CD14-positive monocyte (primary cell): ENCODE results near the gene GALNT17. TPM values are rescaled to one million over a fixed set of nuclear protein-coding genes. Genes with fewer than 3 reads are reported as not detected.

Source experiments
- DNase-seq, 3 donors: peaks; one replicate each; pipeline ENCODE4 v3.0.0-alpha.2; 2011 to 2022
- H2AFZ ChIP-seq: 2 replicates; pipeline ENCODE4 v1.6.0; 2012; ENCODE audit warnings: mild to moderate bottlenecking, low read depth, low read length, inconsistent platforms; ENCODE audit not compliant: insufficient read depth, poor library complexity, severe bottlenecking
- H3K27ac ChIP-seq, 2 donors: 1 replicate in 1 of 2; 2 replicates in 1 of 2; pipeline ENCODE4 v1.5.1; 2012 to 2013; ENCODE audit warnings: low read length in 2 of 2, control low read depth in 1 of 2, inconsistent platforms in 1 of 2, low read depth in 1 of 2, mild to moderate bottlenecking in 1 of 2
- H3K27me3 ChIP-seq, 2 donors: one replicate each; pipeline versions ENCODE4 v1.6.0 to v1.6.1; 2011 to 2013; ENCODE audit warnings: low read length in 2 of 2; ENCODE audit not compliant: control insufficient read depth in 2 of 2, insufficient read depth in 2 of 2
- H3K36me3 ChIP-seq, 2 donors: replicated peaks in 1 of 2; 1 replicate in 1 of 2; 2 replicates in 1 of 2; pipeline versions ENCODE4 v1.5.1 to v1.6.1; 2012 to 2013; ENCODE audit warnings: low read length in 2 of 2, control low read depth in 1 of 2, inconsistent platforms in 1 of 2, mild to moderate bottlenecking in 1 of 2; ENCODE audit not compliant: insufficient read depth in 2 of 2, control insufficient read depth in 1 of 2
- H3K4me1 ChIP-seq, 2 donors: 1 replicate in 1 of 2; 2 replicates in 1 of 2; pipeline versions ENCODE4 v1.5.1 to v1.6.1; 2012 to 2013; ENCODE audit warnings: low read length in 2 of 2, control low read depth in 1 of 2, inconsistent platforms in 1 of 2, mild to moderate bottlenecking in 1 of 2, moderate library complexity in 1 of 2; ENCODE audit not compliant: insufficient read depth in 2 of 2, control insufficient read depth in 1 of 2
- H3K4me2 ChIP-seq: replicated peaks from 2 replicates; pipeline ENCODE3; 2012; ENCODE audit warnings: low read length, moderate library complexity, mild to moderate bottlenecking; ENCODE audit not compliant: poor library complexity, severe bottlenecking; ENCODE audit errors: extremely low read depth
- H3K4me3 ChIP-seq, 3 experiments: fragments of 200-600 bp in 1 of 3; sonication (generic) in 1 of 3; replicated peaks in 1 of 3; 1 replicate in 2 of 3; 2 replicates in 1 of 3; pipeline ENCODE4 v1.5.1; 2011 to 2013; ENCODE audit warnings: low read length in 3 of 3, mild to moderate bottlenecking in 3 of 3, control low read depth in 2 of 3, low read depth in 2 of 3, inconsistent platforms in 1 of 3, moderate library complexity in 1 of 3
- H3K79me2 ChIP-seq: 2 replicates; pipeline ENCODE4 v1.6.0; 2012; ENCODE audit warnings: mild to moderate bottlenecking, control low read depth, inconsistent platforms, low read length, moderate library complexity; ENCODE audit not compliant: insufficient read depth
- H3K9ac ChIP-seq: 2 replicates; pipeline ENCODE4 v1.6.0; 2017; ENCODE audit warnings: low read length, mild to moderate bottlenecking; ENCODE audit not compliant: insufficient read depth, poor library complexity, severe bottlenecking
- H3K9me3 ChIP-seq, 2 donors: replicated peaks in 1 of 2; 1 replicate in 1 of 2; 2 replicates in 1 of 2; pipeline versions ENCODE4 v1.5.1 to v1.6.1; 2012 to 2013; ENCODE audit warnings: low read length in 2 of 2, control low read depth in 1 of 2; ENCODE audit not compliant: control insufficient read depth in 1 of 2, insufficient read depth in 1 of 2
- H4K20me1 ChIP-seq: 2 replicates; pipeline ENCODE4 v1.6.0; 2012; ENCODE audit warnings: mild to moderate bottlenecking, low read length, control low read depth, moderate library complexity; ENCODE audit not compliant: insufficient read depth
- H3K27ac Mint-ChIP-seq, 7 donors: one replicate each; pipeline ENCODE4 v1.8.0; 2020; ENCODE audit warnings: mild to moderate bottlenecking in 7 of 7, mixed read lengths in 7 of 7, moderate library complexity in 6 of 7, inconsistent platforms in 2 of 7
- H3K27me3 Mint-ChIP-seq, 3 donors: one replicate each; pipeline ENCODE4 v1.8.0; 2021 to 2022; ENCODE audit warnings: low read depth in 3 of 3, mild to moderate bottlenecking in 3 of 3, mixed read lengths in 3 of 3, moderate library complexity in 3 of 3, inconsistent platforms in 1 of 3
- H3K36me3 Mint-ChIP-seq, 2 donors: one replicate each; pipeline ENCODE4 v1.8.0; 2020; ENCODE audit warnings: mixed read lengths in 2 of 2, inconsistent platforms in 1 of 2, mild to moderate bottlenecking in 1 of 2
- H3K4me1 Mint-ChIP-seq: one replicate; pipeline ENCODE4 v1.8.0; 2020; ENCODE audit warnings: mild to moderate bottlenecking, mixed read lengths
- H3K4me3 Mint-ChIP-seq, 2 donors: one replicate each; pipeline ENCODE4 v1.8.0; 2020; ENCODE audit warnings: mild to moderate bottlenecking in 2 of 2, mixed read lengths in 2 of 2, moderate library complexity in 1 of 2
- H3K9me3 Mint-ChIP-seq, 7 donors: one replicate each; pipeline ENCODE4 v1.8.0; 2020 to 2022; ENCODE audit warnings: mixed read lengths in 7 of 7, mild to moderate bottlenecking in 6 of 7, moderate library complexity in 6 of 7, inconsistent platforms in 2 of 7
- WGBS: methylation state at CpG from one replicate; pipeline ENCODE4 v1.1.5; 2013; ENCODE audit warnings: missing lambda C conversion rate; ENCODE audit not compliant: insufficient coverage; 5-methylcytosine and 5-hydroxymethylcytosine counted together
- intact Hi-C, 2 donors: fragments of 100-400 bp; cut with micrococcal nuclease; formaldehyde crosslinking; loops; one replicate each; pipeline versions ENCODE4 v1.15.0 to v1.15.1; 2023
- polyA plus RNA-seq, 3 donors: library from polyadenylated mRNA; depleted of rRNA in 1 of 3; unstranded in 2 of 3; stranded (reverse) in 1 of 3; fragments of 300-500 nt in 2 of 3; fragments of >200 nt in 1 of 3; fragmentation: Illumina TruSeq in 2 of 3; gene quantifications; 1 replicate in 2 of 3; 2 replicates in 1 of 3; pipeline ENCODE4 v1.2.3, GENCODE V29; 2012 to 2021
- TF ChIP-seq, protein P1 (sequence below): fragments of 200-600 bp; IDR thresholded peaks from one replicate; pipeline ENCODE4 v1.8.0; 2022; ENCODE audit warnings: antibody characterized with exemption, mild to moderate bottlenecking

The GALNT17 gene
- polyA plus RNA-seq, 3 donors: not detected

DNA sequence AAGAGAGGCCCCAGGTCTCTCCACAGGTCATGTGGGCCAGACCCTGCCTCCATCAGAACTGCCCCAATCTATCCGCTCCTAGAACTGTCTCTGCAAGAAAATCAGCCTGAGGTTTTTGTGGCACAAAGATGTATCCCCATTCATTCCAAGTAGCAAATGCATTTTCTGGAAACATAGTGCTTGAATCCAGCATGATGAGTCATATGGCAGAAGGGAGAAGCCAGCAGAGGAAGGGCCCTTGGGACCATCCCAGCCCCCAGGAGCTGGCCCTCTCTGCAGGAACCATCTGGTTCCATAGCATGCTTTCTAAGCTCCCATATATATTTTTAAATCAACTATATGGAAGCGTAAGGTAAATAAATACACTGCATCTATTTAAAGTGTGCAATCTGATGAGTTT lies 563.2 kb downstream of the GALNT17 start:
- Histone ChIP-seq H3K79me2 (no peaks in the 10 kb centered on the region), H2AFZ (no peak overlapping the region), H4K20me1 (no peaks in the 10 kb centered on the region), H3K9me3 (peaks cover 0 to 7% of the 10 kb centered on the region in 2 donors), H3K4me3 (no peak overlapping the region), H3K27ac (no peak overlapping the region), H3K4me2 (no peak overlapping the region), H3K4me1 (no peaks in the 10 kb centered on the region), H3K27me3 (no peaks in the 10 kb centered on the region), H3K9ac (no peak overlapping the region), H3K36me3 (no peaks in the 10 kb centered on the region)
- Mint-ChIP-seq H3K4me1 (no peaks in the 10 kb centered on the region), H3K27ac (no peak overlapping the region), H3K36me3 (no peaks in the 10 kb centered on the region), H3K9me3 (peaks cover 2 to 29% (median 7%) of the 10 kb centered on the region in 7 donors), H3K27me3 (peaks cover 0 to 5% (median 3%) of the 10 kb centered on the region in 3 donors), H3K4me3 (no peak overlapping the region)
- DNase-seq: no peak
- WGBS: no CpG with 5 or more reads among the region's 2 CpGs
- TF ChIP-seq, protein P1, sequence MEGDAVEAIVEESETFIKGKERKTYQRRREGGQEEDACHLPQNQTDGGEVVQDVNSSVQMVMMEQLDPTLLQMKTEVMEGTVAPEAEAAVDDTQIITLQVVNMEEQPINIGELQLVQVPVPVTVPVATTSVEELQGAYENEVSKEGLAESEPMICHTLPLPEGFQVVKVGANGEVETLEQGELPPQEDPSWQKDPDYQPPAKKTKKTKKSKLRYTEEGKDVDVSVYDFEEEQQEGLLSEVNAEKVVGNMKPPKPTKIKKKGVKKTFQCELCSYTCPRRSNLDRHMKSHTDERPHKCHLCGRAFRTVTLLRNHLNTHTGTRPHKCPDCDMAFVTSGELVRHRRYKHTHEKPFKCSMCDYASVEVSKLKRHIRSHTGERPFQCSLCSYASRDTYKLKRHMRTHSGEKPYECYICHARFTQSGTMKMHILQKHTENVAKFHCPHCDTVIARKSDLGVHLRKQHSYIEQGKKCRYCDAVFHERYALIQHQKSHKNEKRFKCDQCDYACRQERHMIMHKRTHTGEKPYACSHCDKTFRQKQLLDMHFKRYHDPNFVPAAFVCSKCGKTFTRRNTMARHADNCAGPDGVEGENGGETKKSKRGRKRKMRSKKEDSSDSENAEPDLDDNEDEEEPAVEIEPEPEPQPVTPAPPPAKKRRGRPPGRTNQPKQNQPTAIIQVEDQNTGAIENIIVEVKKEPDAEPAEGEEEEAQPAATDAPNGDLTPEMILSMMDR: no peak
- intact Hi-C loops: no loop called here

DNA sequence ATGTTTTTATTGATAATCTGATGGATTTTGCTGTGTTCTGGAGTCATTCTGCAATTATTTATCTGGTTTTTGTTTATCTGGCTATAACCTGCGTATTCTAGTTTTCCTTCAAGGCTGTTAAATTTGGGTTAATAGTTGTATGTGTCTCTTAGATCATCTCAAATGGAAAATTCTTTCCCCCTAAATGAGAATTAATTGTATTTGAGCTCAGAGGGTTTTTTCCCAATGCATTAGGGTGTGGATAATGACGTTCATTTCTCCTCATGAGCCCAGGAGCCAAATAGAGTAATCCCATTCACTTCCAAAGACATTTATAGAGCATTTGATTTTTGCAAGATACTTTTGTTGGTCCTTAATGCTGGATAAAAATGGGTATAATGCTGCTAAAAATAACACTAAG lies 564.6 kb downstream of the GALNT17 start:
- no CpG with 5 or more reads among the region's 2 CpGs for WGBS

More for the DNA sequence above, 564.6 kb downstream of the GALNT17 start:
- H3K4me3 ChIP-seq: no peak overlapping the region
- H3K36me3 Mint-ChIP-seq: no peaks in the 10 kb centered on the region
- TF ChIP-seq, protein P1: no peak
- H3K9ac ChIP-seq: no peak overlapping the region
- peaks cover 0 to 7% of the 10 kb centered on the region in 2 donors for H3K9me3 ChIP-seq
- no peak overlapping the region for H3K4me2 ChIP-seq
- no peak for DNase-seq
- intact Hi-C loops: no loop called here
- peaks cover 3 to 30% (median 8%) of the 10 kb centered on the region in 7 donors for H3K9me3 Mint-ChIP-seq
- no peak overlapping the region for H2AFZ ChIP-seq
- H3K27ac ChIP-seq: no peak overlapping the region
- peaks cover 2 to 7% (median 3%) of the 10 kb centered on the region in 3 donors for H3K27me3 Mint-ChIP-seq
- no peak overlapping the region for H3K27ac Mint-ChIP-seq
- H3K4me1 ChIP-seq: no peaks in the 10 kb centered on the region
- no peaks in the 10 kb centered on the region for H3K4me1 Mint-ChIP-seq
- H3K36me3 ChIP-seq: no peaks in the 10 kb centered on the region
- no peaks in the 10 kb centered on the region for H3K79me2 ChIP-seq
- H4K20me1 ChIP-seq: no peaks in the 10 kb centered on the region
- H3K4me3 Mint-ChIP-seq: no peak overlapping the region
- no peaks in the 10 kb centered on the region for H3K27me3 ChIP-seq
